Ovary (tissue), 9 donors: ENCODE results near the gene TMPRSS13. TPM values are rescaled to one million over a fixed set of nuclear protein-coding genes. Genes with fewer than 3 reads are reported as not detected.

Experiments used
- DNase-seq, 5 donors: peaks; one replicate each; pipeline ENCODE4 v3.0.0-alpha.2; 2019 to 2020
- H3K27ac ChIP-seq, 2 donors: fragments of 200-600 bp; one replicate each; pipeline versions ENCODE4 v1.5.1 to v1.8.0; 2019 to 2022
- H3K27me3 ChIP-seq: fragments of 200-600 bp; one replicate; pipeline ENCODE4 v1.8.0; 2022
- H3K36me3 ChIP-seq: fragments of 200-600 bp; sonication (generic); one replicate; pipeline ENCODE4 v1.5.1; 2019
- H3K4me1 ChIP-seq: one replicate; pipeline ENCODE4 v1.8.1; 2013; ENCODE audit warnings: mild to moderate bottlenecking, moderate library complexity; ENCODE audit not compliant: insufficient read depth
- H3K4me3 ChIP-seq: fragments of 200-600 bp; sonication (generic); one replicate; pipeline ENCODE4 v1.5.1; 2017
- H3K9me3 ChIP-seq, 2 donors: fragments of 200-600 bp in 1 of 2; sonication (generic) in 1 of 2; one replicate each; pipeline versions ENCODE4 v1.5.1 to v1.8.1; 2013 to 2019; ENCODE audit warnings: mild to moderate bottlenecking in 1 of 2, moderate library complexity in 1 of 2
- CTCF ChIP-seq, 3 donors: fragments of 450-650 bp in 2 of 3; fragments of 200-600 bp in 1 of 3; IDR thresholded peaks; one replicate each; pipeline versions ENCODE4 v1.5.1 to v1.8.0; 2016 to 2022; ENCODE audit warnings: antibody characterized with exemption in 3 of 3, mild to moderate bottlenecking in 1 of 3
- EP300 ChIP-seq: sonication (generic); formaldehyde crosslinking; IDR thresholded peaks from one replicate; pipeline ENCODE4 v1.6.1; 2017; ENCODE audit warnings: antibody characterized with exemption
- POLR2A ChIP-seq: fragments of 450-650 bp; IDR thresholded peaks from one replicate; pipeline ENCODE4 v1.6.1; 2017; ENCODE audit warnings: antibody characterized with exemption, mild to moderate bottlenecking, moderate library complexity
- WGBS, 3 donors: extraction: QIAGEN DNeasy Blood & Tissue Kit in 1 of 3; methylation state at CpG; one replicate each; pipeline versions ENCODE4 v1.1.5 to v1.1.7; 2013 to 2017; 5-methylcytosine and 5-hydroxymethylcytosine counted together
- intact Hi-C, 4 donors: fragments of 100-400 bp; cut with DNase I; formaldehyde crosslinking; loops; one replicate each; pipeline versions ENCODE4 v1.11.0 to v1.15.1; 2022 to 2023
- polyA plus RNA-seq, 2 donors: library from polyadenylated mRNA; stranded (reverse); fragments of 200-250 nt in 1 of 2; fragments of 350-450 nt in 1 of 2; fragmentation: Illumina TruSeq in 1 of 2; extraction: RNeasy Lipid Tissue Mini Kit (QIAGEN cat#74804) in 1 of 2; gene quantifications; one replicate each; pipeline ENCODE4 v1.2.3, GENCODE V29; 2013 to 2014
- total RNA-seq, 7 donors: library from RNA; depleted of rRNA in 2 of 7; stranded (reverse); fragments of >200 nt in 2 of 7; fragmentation: NEBNext Ultra II Directional in 3 of 7; extraction: Animal tissue kit (Norgen Biotek cat#: 25700) in 3 of 7; gene quantifications; one replicate each; pipeline versions ENCODE4 v1.1.0 to v1.2.4, GENCODE V29; 2016 to 2023
- donor health status: DM: no; HTN: no; CAD: no; lungs with moderate emphysema.
- donor health status: DM: no; HTN: no; CAD: no.
- donor health status: Bipolar disorder and iron deficiency.
- donor health status: DM: yes; HTN: yes; CAD: no.
- donor health status: DM: no; HTN: no; CAD: no.
- donor health status: DM: yes; HTN: yes; CAD: no.

TMPRSS13 gene
- total and polyA plus RNA-seq, 9 donors: 0.05 to 2.0 (median 0.22) TPM; not detected in 2

DNA sequence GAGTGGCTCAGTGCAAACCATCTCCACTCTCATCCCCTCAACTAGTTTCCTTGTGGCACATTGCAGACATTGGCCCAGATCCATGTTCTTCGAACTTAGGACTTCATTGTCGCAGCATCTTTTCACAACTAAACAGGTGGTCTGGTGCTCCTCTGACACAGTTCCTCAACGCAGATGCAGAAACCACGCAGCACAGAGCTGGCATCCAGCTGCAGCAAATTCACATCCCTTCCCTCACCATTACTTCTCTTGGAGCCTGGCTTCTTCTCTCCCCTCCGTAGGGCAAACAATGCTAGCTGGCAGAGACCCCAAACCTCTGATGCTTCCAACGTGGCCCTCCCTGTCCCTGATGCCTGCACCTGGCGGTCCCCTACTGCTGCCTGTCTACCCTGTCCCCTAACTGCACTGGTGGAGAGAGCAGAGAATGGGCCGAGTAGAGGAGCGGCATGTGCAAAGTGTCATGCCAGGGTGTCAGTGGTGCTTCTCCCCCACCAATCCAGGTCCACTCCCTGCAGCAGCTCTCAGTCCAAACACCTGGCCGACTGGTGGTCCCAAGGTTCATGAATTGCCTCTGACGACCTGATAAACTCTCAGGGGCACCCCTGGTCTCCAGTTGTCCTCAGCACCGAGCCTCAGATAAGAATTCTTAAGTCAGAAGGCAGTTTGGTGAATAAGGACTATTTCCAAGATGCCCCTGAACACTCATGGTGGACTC is 18.1 kb downstream of the TMPRSS13 start:
- 61 to 76% (median 69%) methylated on average over 12 of the region's 12 CpGs for WGBS, 3 donors

GRCh38 chr11:117910525-117910924 is 18.7 kb downstream of the TMPRSS13 start:
- no peak overlapping the region for H3K4me3 ChIP-seq
- H3K27ac ChIP-seq: no peak overlapping the region
- intact Hi-C loops: no loop called here
- peak in 1 of 5 donors; percentile 11 for DNase-seq
- no peaks in the 10 kb centered on the region for H3K27me3 ChIP-seq
- no peaks in the 10 kb centered on the region for H3K9me3 ChIP-seq
- TF ChIP-seq POLR2A (no peak), EP300 (no peak), CTCF (IDR thresholded peaks at IDR 0.05) (no peak)
- 15 to 31% (median 30%) methylated on average over 4 of the region's 4 CpGs for WGBS, 3 donors
- no peaks in the 10 kb centered on the region for H3K36me3 ChIP-seq
- peaks cover 12% of the 10 kb centered on the region for H3K4me1 ChIP-seq

More for the DNA sequence above, 18.1 kb downstream of the TMPRSS13 start:
- no peaks in the 10 kb centered on the region for H3K36me3 ChIP-seq
- no peaks in the 10 kb centered on the region for H3K9me3 ChIP-seq
- H3K27me3 ChIP-seq: no peaks in the 10 kb centered on the region
- H3K4me1 ChIP-seq: peaks cover 12% of the 10 kb centered on the region
- intact Hi-C loops: no loop called here
- TF ChIP-seq CTCF (IDR thresholded peaks at IDR 0.05) (no peak), EP300 (no peak), POLR2A (no peak)
- no peak overlapping the region for H3K27ac ChIP-seq
- DNase-seq: peak in 1 of 5 donors; percentile 4
- H3K4me3 ChIP-seq: no peak overlapping the region

- Histone ChIP-seq H3K27me3 (no peaks in the 10 kb centered on the region), H3K4me3 (no peak overlapping the region), H3K4me1 (peaks cover 12% of the 10 kb centered on the region), H3K27ac (no peak overlapping the region), H3K36me3 (no peaks in the 10 kb centered on the region), H3K9me3 (no peaks in the 10 kb centered on the region)
- 53 to 79% (median 60%) methylated on average over 20 of the region's 20 CpGs for WGBS, 3 donors
- TF ChIP-seq EP300: no peak
- TF ChIP-seq CTCF (IDR thresholded peaks at IDR 0.05): no peak
- no peak for TF ChIP-seq POLR2A
- intact Hi-C loops: no loop called here
- peak in 4 of 5 donors; percentile 32 to 62 (median 35) for DNase-seq
Observed at GRCh38 chr11:117909611-117910382, 19.4 kb downstream of the TMPRSS13 start.

DNA sequence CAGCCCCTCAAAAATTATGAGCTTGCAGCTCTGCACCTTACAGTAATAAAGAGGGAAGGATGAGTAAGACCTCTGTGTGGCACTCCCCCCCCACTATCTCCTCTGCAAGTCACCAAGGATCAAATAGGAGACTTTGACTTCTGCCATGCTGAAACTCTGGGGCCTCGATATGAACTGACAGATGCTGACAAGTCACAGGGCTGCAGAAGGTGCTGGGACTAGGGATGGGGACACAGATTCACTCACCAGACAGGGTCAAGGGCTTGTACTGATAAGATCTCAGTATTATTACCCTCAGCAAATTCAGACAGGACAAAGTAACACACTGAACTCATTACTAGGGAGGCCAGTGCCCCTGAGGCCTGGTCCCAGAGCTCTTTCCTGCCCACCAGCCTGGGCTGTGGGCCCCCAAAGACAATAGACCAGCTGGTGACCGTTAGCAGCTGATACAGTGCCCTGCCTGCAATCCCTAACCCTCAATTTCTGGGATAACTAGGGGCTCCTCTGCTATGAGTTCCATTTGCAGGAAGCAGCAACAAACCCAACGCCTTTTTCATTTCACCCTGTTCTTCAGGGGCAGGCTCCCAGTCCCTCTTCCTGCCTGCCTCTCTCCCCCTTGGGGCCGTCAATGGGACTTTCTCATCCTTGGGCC is 20.1 kb downstream of the TMPRSS13 start:
- Histone ChIP-seq H3K36me3 (no peaks in the 10 kb centered on the region), H3K27me3 (no peaks in the 10 kb centered on the region), H3K4me3 (no peak overlapping the region), H3K4me1 (peaks cover 12% of the 10 kb centered on the region), H3K27ac (no peak overlapping the region), H3K9me3 (no peaks in the 10 kb centered on the region)
- 82 to 84% (median 83%) methylated on average over 4 of the region's 4 CpGs for WGBS, 3 donors
- DNase-seq: peak in 1 of 5 donors; percentile 4
- TF ChIP-seq CTCF (IDR thresholded peaks at IDR 0.05) (no peak), POLR2A (no peak), EP300 (no peak)
- intact Hi-C loops: no loop called here
